ENCODE results near the gene NEK6.

- TF ChIP-seq, protein P1, sequence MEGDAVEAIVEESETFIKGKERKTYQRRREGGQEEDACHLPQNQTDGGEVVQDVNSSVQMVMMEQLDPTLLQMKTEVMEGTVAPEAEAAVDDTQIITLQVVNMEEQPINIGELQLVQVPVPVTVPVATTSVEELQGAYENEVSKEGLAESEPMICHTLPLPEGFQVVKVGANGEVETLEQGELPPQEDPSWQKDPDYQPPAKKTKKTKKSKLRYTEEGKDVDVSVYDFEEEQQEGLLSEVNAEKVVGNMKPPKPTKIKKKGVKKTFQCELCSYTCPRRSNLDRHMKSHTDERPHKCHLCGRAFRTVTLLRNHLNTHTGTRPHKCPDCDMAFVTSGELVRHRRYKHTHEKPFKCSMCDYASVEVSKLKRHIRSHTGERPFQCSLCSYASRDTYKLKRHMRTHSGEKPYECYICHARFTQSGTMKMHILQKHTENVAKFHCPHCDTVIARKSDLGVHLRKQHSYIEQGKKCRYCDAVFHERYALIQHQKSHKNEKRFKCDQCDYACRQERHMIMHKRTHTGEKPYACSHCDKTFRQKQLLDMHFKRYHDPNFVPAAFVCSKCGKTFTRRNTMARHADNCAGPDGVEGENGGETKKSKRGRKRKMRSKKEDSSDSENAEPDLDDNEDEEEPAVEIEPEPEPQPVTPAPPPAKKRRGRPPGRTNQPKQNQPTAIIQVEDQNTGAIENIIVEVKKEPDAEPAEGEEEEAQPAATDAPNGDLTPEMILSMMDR (IDR thresholded peaks at IDR 0.05): no peak
- TF ChIP-seq POLR2A (IDR thresholded peaks at IDR 0.05): no peak
- TF ChIP-seq EP300 (IDR thresholded peaks at IDR 0.05): no peak
Measured at GRCh38 chr9:124385623-124386022, 127.9 kb downstream of the NEK6 start.
